ENCODE results near the gene CASKIN1. TPM values are rescaled to one million over a fixed set of nuclear protein-coding genes. Genes with fewer than 3 reads are reported as not detected.

CASKIN1 gene
- polyA plus RNA-seq, 1 donor from 2014 or later: not detected

Other genes starting within 250 kb of the CASKIN1 start
- gene RPL3L, start 241.9 kb downstream of the CASKIN1 start, polyA plus RNA-seq: not detected
- 204 TPM for gene NDUFB10, start 237.1 kb downstream of the CASKIN1 start, polyA plus RNA-seq
- 6,339 TPM for gene RPS2, start 231.8 kb downstream of the CASKIN1 start, polyA plus RNA-seq
- not detected for gene RNF151, start 229.7 kb downstream of the CASKIN1 start, polyA plus RNA-seq
- 52.0 TPM for gene TBL3, start 224.6 kb downstream of the CASKIN1 start, polyA plus RNA-seq
- gene NOXO1, start 215.1 kb downstream of the CASKIN1 start, polyA plus RNA-seq: not detected
- gene GFER, start 212.4 kb downstream of the CASKIN1 start, polyA plus RNA-seq: 39.0 TPM
- gene SYNGR3, start 206.6 kb downstream of the CASKIN1 start, polyA plus RNA-seq: 4.9 TPM
- 11.0 TPM for gene ZNF598, start 186.8 kb downstream of the CASKIN1 start, polyA plus RNA-seq
- gene NPW, start 176.8 kb downstream of the CASKIN1 start, polyA plus RNA-seq: not detected
- gene NHERF2, start 169.7 kb downstream of the CASKIN1 start, polyA plus RNA-seq: not detected
- 35.2 TPM for gene NTHL1, start 148.8 kb downstream of the CASKIN1 start, polyA plus RNA-seq
- 30.3 TPM for gene TSC2, start 148.6 kb downstream of the CASKIN1 start, polyA plus RNA-seq
- gene PKD1, start 60.7 kb downstream of the CASKIN1 start, polyA plus RNA-seq: 7.4 TPM
- gene RAB26, start 48.0 kb downstream of the CASKIN1 start, polyA plus RNA-seq: 0.41 TPM
- 7.0 TPM for gene TRAF7, start 40.8 kb downstream of the CASKIN1 start, polyA plus RNA-seq
- 44.1 TPM for gene MLST8, start 8.8 kb upstream of the CASKIN1 start, polyA plus RNA-seq
- gene BRICD5, start 14.3 kb upstream of the CASKIN1 start, polyA plus RNA-seq: 0.35 TPM
- 6.4 TPM for gene PGP, start 18.2 kb upstream of the CASKIN1 start, polyA plus RNA-seq
- 23.2 TPM for gene E4F1, start 27.0 kb upstream of the CASKIN1 start, polyA plus RNA-seq
- gene DNASE1L2, start 39.8 kb upstream of the CASKIN1 start, polyA plus RNA-seq: not detected
- 65.1 TPM for gene ECI1, start 55.0 kb upstream of the CASKIN1 start, polyA plus RNA-seq
- gene RNPS1, start 71.5 kb upstream of the CASKIN1 start, polyA plus RNA-seq: 330 TPM
- 1.7 TPM for gene ABCA3, start 144.1 kb upstream of the CASKIN1 start, polyA plus RNA-seq
- gene CCNF, start 232.8 kb upstream of the CASKIN1 start, polyA plus RNA-seq: 5.6 TPM